Suprapubic skin (tissue), 3 donors: Measurements from ENCODE around the gene TRPM7.

ENCODE experiments used
- POLR2A ChIP-seq, 2 donors: fragments of 450-650 bp; IDR thresholded peaks; one replicate each; pipeline ENCODE4 v1.6.1; 2017; ENCODE audit warnings: antibody characterized with exemption in 2 of 2, mild to moderate bottlenecking in 2 of 2, moderate library complexity in 2 of 2
- TF ChIP-seq, protein P1 (sequence below), 2 donors: fragments of 200-600 bp in 1 of 2; fragments of 450-650 bp in 1 of 2; sonication (generic) in 1 of 2; IDR thresholded peaks; one replicate each; pipeline ENCODE4 v1.5.1; 2016 to 2019; ENCODE audit warnings: antibody characterized with exemption in 2 of 2, mild to moderate bottlenecking in 1 of 2, moderate library complexity in 1 of 2

DNA sequence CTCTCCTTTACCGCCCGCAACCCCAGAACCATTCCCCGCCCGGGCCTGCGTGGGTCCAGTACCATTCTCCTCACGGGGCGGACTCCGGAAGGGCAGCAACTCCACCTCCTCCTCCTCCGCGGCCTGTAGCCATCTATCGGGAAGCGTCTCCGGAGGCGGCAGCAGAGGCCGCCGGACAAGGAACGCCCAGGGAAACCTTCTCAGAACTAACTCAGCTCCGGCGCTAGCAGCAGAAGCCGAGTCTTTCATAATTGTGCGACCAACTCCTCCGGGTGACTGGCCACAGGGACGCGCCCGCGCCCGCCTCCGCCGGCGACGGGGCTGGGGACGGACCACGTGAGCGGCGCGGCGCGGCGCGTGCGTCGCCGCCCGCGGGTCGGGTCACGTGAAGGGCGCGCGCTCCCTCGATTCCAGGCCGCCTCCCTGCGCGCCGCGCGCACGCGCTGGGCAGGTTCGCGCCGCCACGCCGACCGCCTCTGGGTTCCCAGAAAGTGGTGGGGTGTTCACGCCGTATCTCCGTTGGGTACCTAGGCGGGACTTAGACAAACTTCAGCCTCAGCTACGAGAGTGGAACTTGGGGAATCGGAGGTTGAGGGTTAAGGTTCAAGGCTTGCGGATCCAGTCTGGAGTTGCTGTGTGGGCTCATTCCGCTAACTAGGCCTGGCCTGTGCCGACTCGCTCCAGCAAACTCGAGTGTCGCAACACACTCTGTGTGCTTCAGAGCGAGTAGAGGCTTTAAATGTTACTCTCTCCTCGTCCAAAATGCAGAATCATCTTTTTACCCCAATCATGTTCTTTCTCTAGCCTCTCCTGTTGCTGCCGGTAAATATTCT lies at the start of gene TRPM7:
- TF ChIP-seq, protein P1, sequence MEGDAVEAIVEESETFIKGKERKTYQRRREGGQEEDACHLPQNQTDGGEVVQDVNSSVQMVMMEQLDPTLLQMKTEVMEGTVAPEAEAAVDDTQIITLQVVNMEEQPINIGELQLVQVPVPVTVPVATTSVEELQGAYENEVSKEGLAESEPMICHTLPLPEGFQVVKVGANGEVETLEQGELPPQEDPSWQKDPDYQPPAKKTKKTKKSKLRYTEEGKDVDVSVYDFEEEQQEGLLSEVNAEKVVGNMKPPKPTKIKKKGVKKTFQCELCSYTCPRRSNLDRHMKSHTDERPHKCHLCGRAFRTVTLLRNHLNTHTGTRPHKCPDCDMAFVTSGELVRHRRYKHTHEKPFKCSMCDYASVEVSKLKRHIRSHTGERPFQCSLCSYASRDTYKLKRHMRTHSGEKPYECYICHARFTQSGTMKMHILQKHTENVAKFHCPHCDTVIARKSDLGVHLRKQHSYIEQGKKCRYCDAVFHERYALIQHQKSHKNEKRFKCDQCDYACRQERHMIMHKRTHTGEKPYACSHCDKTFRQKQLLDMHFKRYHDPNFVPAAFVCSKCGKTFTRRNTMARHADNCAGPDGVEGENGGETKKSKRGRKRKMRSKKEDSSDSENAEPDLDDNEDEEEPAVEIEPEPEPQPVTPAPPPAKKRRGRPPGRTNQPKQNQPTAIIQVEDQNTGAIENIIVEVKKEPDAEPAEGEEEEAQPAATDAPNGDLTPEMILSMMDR (IDR thresholded peaks at IDR 0.05) = no peak
- peak in 1 of 2 donors; percentile 83 for TF ChIP-seq POLR2A (IDR thresholded peaks at IDR 0.05)
